HepG2 (cell line): ENCODE results near the gene PACS1. TPM values are rescaled to one million over a fixed set of nuclear protein-coding genes. Genes with fewer than 3 reads are reported as not detected.

Source experiments
- BRD4 ChIP-seq: sonication (generic); formaldehyde crosslinking; IDR thresholded peaks from 2 replicates; pipeline ENCODE4 v1.4.0; 2020; ENCODE audit warnings: missing genetic modification reagents
- CEBPG ChIP-seq: IDR thresholded peaks from 2 replicates; pipeline ENCODE4 v1.6.1; 2016
- ETS1 ChIP-seq: sonication (generic); formaldehyde crosslinking; IDR thresholded peaks from 2 replicates; pipeline ENCODE4 v1.4.0; 2020; ENCODE audit warnings: missing genetic modification reagents
- GABPB1 ChIP-seq: IDR thresholded peaks from 2 replicates; pipeline ENCODE4 v1.6.1; 2016; ENCODE audit warnings: mild to moderate bottlenecking, missing genetic modification reagents, moderate library complexity, missing compliant biosample characterization
- HCFC1 ChIP-seq: fragments of 150-350 bp; IDR thresholded peaks from 2 replicates; pipeline ENCODE4 v1.6.1; 2014; ENCODE audit warnings: low read depth, low read length
- KDM5B ChIP-seq: sonication (generic); formaldehyde crosslinking; IDR thresholded peaks from 2 replicates; pipeline ENCODE4 v1.4.0; 2020; ENCODE audit warnings: missing genetic modification reagents, mild to moderate bottlenecking, borderline replicate concordance
- MED1 ChIP-seq: sonication (generic); formaldehyde crosslinking; IDR thresholded peaks from 2 replicates; pipeline ENCODE4 v1.4.0; 2020; ENCODE audit warnings: missing genetic modification reagents
- MEF2D ChIP-seq: sonication (generic); formaldehyde crosslinking; IDR thresholded peaks from 2 replicates; pipeline ENCODE4 v1.5.1; 2020; ENCODE audit warnings: mild to moderate bottlenecking, missing genetic modification reagents
- NFE2 ChIP-seq: sonication (generic); formaldehyde crosslinking; IDR thresholded peaks from 2 replicates; pipeline ENCODE4 v1.4.0; 2020; ENCODE audit warnings: missing genetic modification reagents
- NONO ChIP-seq, 2 experiments: fragments of 450-650 bp in 1 of 2; sonication (generic) in 1 of 2; formaldehyde crosslinking in 1 of 2; IDR thresholded peaks in 1 of 2; conservative IDR thresholded peaks in 1 of 2; 2 replicates each; pipeline versions ENCODE4 v1.6.1 to v1.8.0; 2017 to 2022; ENCODE audit warnings: mild to moderate bottlenecking in 1 of 2, missing genetic modification reagents in 1 of 2, moderate library complexity in 1 of 2
- NR0B2 ChIP-seq: sonication (generic); formaldehyde crosslinking; IDR thresholded peaks from 2 replicates; pipeline ENCODE4 v1.4.0; 2020; ENCODE audit warnings: mild to moderate bottlenecking, missing genetic modification reagents
- NR2F6 ChIP-seq, 2 experiments: IDR thresholded peaks; 2 replicates each; pipeline ENCODE4 v1.6.1; 2016; ENCODE audit warnings: antibody characterized with exemption in 1 of 2, mild to moderate bottlenecking in 1 of 2
- SOX13 ChIP-seq, 3 experiments: fragments of 450-650 bp in 1 of 3; sonication (generic) in 1 of 3; formaldehyde crosslinking in 1 of 3; IDR thresholded peaks in 2 of 3; conservative IDR thresholded peaks in 1 of 3; 2 replicates each; pipeline versions ENCODE4 v1.5.0 to v1.6.1; 2016 to 2020; ENCODE audit warnings: antibody characterized with exemption in 1 of 3, mild to moderate bottlenecking in 1 of 3, missing compliant biosample characterization in 1 of 3, missing genetic modification reagents in 1 of 3, moderate library complexity in 1 of 3
- SP4 ChIP-seq: sonication (generic); formaldehyde crosslinking; IDR thresholded peaks from 2 replicates; pipeline ENCODE4 v1.8.1; 2023; ENCODE audit warnings: mild to moderate bottlenecking, missing genetic modification reagents
- YY1 ChIP-seq: IDR thresholded peaks from 2 replicates; pipeline ENCODE4 v1.6.1; 2011; ENCODE audit warnings: low read length, low read depth, moderate library complexity, mild to moderate bottlenecking; ENCODE audit not compliant: insufficient read depth, insufficient replicate concordance
- ZBTB34 ChIP-seq: sonication (generic); formaldehyde crosslinking; IDR thresholded peaks from 2 replicates; pipeline ENCODE4 v1.8.0; 2022; ENCODE audit warnings: mild to moderate bottlenecking, missing genetic modification reagents
- ZBTB43 ChIP-seq: sonication (generic); formaldehyde crosslinking; conservative IDR thresholded peaks from 2 replicates; pipeline ENCODE4 v1.4.0; 2020; ENCODE audit warnings: missing genetic modification reagents
- ZBTB46 ChIP-seq: sonication (generic); formaldehyde crosslinking; IDR thresholded peaks from 2 replicates; pipeline ENCODE4 v1.4.0; 2020; ENCODE audit warnings: mild to moderate bottlenecking, missing genetic modification reagents, borderline replicate concordance
- ZEB1 ChIP-seq: IDR thresholded peaks from 2 replicates; pipeline ENCODE4 v1.6.1; 2012; ENCODE audit warnings: mild to moderate bottlenecking, low read depth, inconsistent platforms; ENCODE audit not compliant: insufficient replicate concordance
- ZNF574 ChIP-seq: sonication (generic); formaldehyde crosslinking; IDR thresholded peaks from 2 replicates; pipeline ENCODE4 v1.4.0; 2020; ENCODE audit warnings: missing genetic modification reagents
- polyA plus RNA-seq, 8 experiments: library from polyadenylated mRNA; depleted of rRNA in 3 of 8; stranded (reverse) in 7 of 8; unstranded in 1 of 8; fragments of >200 nt; fragmentation: Illumina TruSeq in 4 of 8; extraction: Trizol in 4 of 8; gene quantifications; 2 replicates each; pipeline versions ENCODE4 v1.2.1 to v1.2.3, GENCODE V29; 2011 to 2016; ENCODE audit warnings: low read depth in 4 of 8, missing spikeins in 1 of 8, mixed read lengths in 1 of 8; ENCODE audit not compliant: insufficient read depth in 1 of 8
- total RNA-seq, 5 experiments: library from RNA; depleted of rRNA; stranded (reverse); fragments of >200 nt; fragmentation: Illumina TruSeq; extraction: Trizol; gene quantifications; 2 replicates each; pipeline ENCODE4 v1.2.3, GENCODE V29; 2016; ENCODE audit warnings: low read depth in 1 of 5

Gene PACS1
- total and polyA plus RNA-seq, 2 of the 13 experiments (the other 11 are each of a cell fraction or from before 2014, with no cell fraction given), result 7.6 to 8.6 TPM

- TF ChIP-seq ZBTB43 (no peak), SP4 (CRISPR knock-in tag) (peak; percentile 66), NR2F6 (IDR thresholded peaks at IDR 0.05) (no peak), NR2F6 (CRISPR knock-in tag; IDR thresholded peaks at IDR 0.05) (no peak), CEBPG (CRISPR knock-in tag) (no peak), MEF2D (CRISPR knock-in tag) (no peak), ZBTB46 (CRISPR knock-in tag) (no peak), NONO (IDR thresholded peaks at IDR 0.05) (no peak), NONO (CRISPR knock-in tag; conservative IDR thresholded peaks at IDR 0.05) (0 out of 2 replicates have a peak, but pooled peaks have one; percentile 16), KDM5B (no peak), YY1 (peak; percentile 62), ZEB1 (no peak), HCFC1 (peak; percentile 20; the same call in 1 of the 2 replicates), SOX13 (IDR thresholded peaks at IDR 0.05) (no peak), SOX13 (CRISPR knock-in tag; conservative IDR thresholded peaks at IDR 0.05 in 1 of 2, IDR thresholded peaks at IDR 0.05 in 1 of 2) (0 out of 4 replicates have a peak, but pooled peaks of 1 of the 2 experiments have one; percentile 18), MED1 (CRISPR knock-in tag) (no peak), BRD4 (no peak), ZNF574 (CRISPR knock-in tag) (0 out of 2 replicates have a peak, but pooled peaks have one; percentile 42), ZBTB34 (CRISPR knock-in tag) (no peak), GABPB1 (CRISPR knock-in tag) (peak; percentile 56), NFE2 (CRISPR knock-in tag) (no peak), NR0B2 (CRISPR knock-in tag) (no peak), ETS1 (CRISPR knock-in tag) (no peak)
Measured at GRCh38 chr11:66045177-66045639, 24.9 kb upstream of the PACS1 start (continued).
